Panc1 (cell line): ENCODE data around the gene TRIO. TPM values are rescaled to one million over a fixed set of nuclear protein-coding genes. Genes with fewer than 3 reads are reported as not detected.
A peak's percentile ranks its signal among the peaks of the same experiment; 100 is the strongest.

Experiments used
- ATAC-seq: fragments of 200-7000 bp; cut with Tn5 transposase; 2 replicates; pipeline ENCODE4 v1.9.1; 2020; ENCODE audit warnings: mild to moderate bottlenecking, moderate library complexity
- BruUV-seq: library from RNA; stranded (reverse); fragments of 400-500 nt; replicated peaks from 2 replicates; lab custom pipeline; 2021; lab: Mats Ljungman, UMichigan
- CTCF ChIA-PET: fragments of 300-600 bp; sonication (Branson Sonifier 250); formaldehyde crosslinking; loops from one replicate; lab custom pipeline; 2022; ENCODE audit warnings: antibody characterized with exemption; lab: Charles Lee
- POLR2A ChIA-PET: fragments of 300-600 bp; sonication (Branson Sonifier 250); formaldehyde crosslinking; loops from one replicate; lab custom pipeline; 2022; ENCODE audit warnings: antibody characterized with exemption; lab: Charles Lee
- DNase-seq: peaks from one replicate; pipeline ENCODE4 v3.0.0-alpha.2; 2010; ENCODE audit warnings: low read depth, low spot score
- H3K27ac ChIP-seq: 2 replicates; pipeline ENCODE4 v1.5.1; 2011; ENCODE audit warnings: mild to moderate bottlenecking, low read length, inconsistent platforms
- H3K27me3 ChIP-seq: fragments of 200-500 bp; sonication (Bioruptor generic); 2 replicates; pipeline ENCODE4 v1.6.0; 2014; ENCODE audit warnings: low read length, inconsistent platforms; ENCODE audit not compliant: control insufficient read depth, insufficient read depth
- H3K36me3 ChIP-seq: fragments of 200-500 bp; sonication (Bioruptor generic); 2 replicates; pipeline ENCODE4 v1.5.1; 2014; ENCODE audit warnings: inconsistent platforms, mild to moderate bottlenecking, low read length, moderate library complexity; ENCODE audit not compliant: control insufficient read depth, insufficient read depth
- H3K4me1 ChIP-seq: 2 replicates; pipeline ENCODE4 v1.5.1; 2011; ENCODE audit warnings: inconsistent platforms, mild to moderate bottlenecking, low read length, moderate library complexity; ENCODE audit not compliant: control insufficient read depth, insufficient read depth
- H3K4me3 ChIP-seq, 2 experiments: 2 replicates each; pipeline ENCODE4 v1.5.1; 2011 to 2012; ENCODE audit warnings: low read depth in 2 of 2, low read length in 2 of 2, mild to moderate bottlenecking in 2 of 2, inconsistent platforms in 1 of 2, moderate library complexity in 1 of 2
- H3K9me3 ChIP-seq: fragments of 200-500 bp; sonication (Bioruptor generic); 2 replicates; pipeline ENCODE4 v1.5.1; 2014; ENCODE audit warnings: low read depth, mild to moderate bottlenecking, inconsistent platforms, low read length, moderate library complexity; ENCODE audit not compliant: control insufficient read depth, insufficient read depth
- POLR2AphosphoS5 ChIP-seq: IDR thresholded peaks from 2 replicates; pipeline ENCODE4 v1.6.1; 2012; ENCODE audit warnings: mild to moderate bottlenecking, low read depth, low read length, moderate library complexity
- SIN3A ChIP-seq: IDR thresholded peaks from 2 replicates; pipeline ENCODE4 v1.6.1; 2012; ENCODE audit warnings: low read depth, mild to moderate bottlenecking, low read length, moderate library complexity, borderline replicate concordance; ENCODE audit not compliant: insufficient read depth
- TCF7L2 ChIP-seq: IDR thresholded peaks from 2 replicates; pipeline ENCODE4 v1.6.1; 2011; ENCODE audit warnings: mild to moderate bottlenecking, low read depth, low read length, inconsistent platforms
- in situ Hi-C: cut with HindIII; loops from 2 replicates; pipeline ENCODE4 v1.10.0; 2016; ENCODE audit warnings: low sequenced_read_pairs, low pct_unique_long_range_greater_than_20kb
- intact Hi-C: fragments of 100-400 bp; cut with micrococcal nuclease; formaldehyde crosslinking; loops from one replicate; pipeline ENCODE4 v1.10.0; 2022; ENCODE audit not compliant: unreplicated experiment
- total RNA-seq: library from RNA; stranded (reverse); gene quantifications from one replicate; pipeline ENCODE4 v1.2.1, GENCODE V29; 2021; ENCODE audit not compliant: unreplicated experiment
- TF ChIP-seq, protein P1 (sequence below): fragments of 450-650 bp; IDR thresholded peaks from 2 replicates; pipeline ENCODE4 v1.5.1; 2017; ENCODE audit warnings: mild to moderate bottlenecking
- TF ChIP-seq, protein P2 (sequence below), 2 experiments: IDR thresholded peaks; 2 replicates each; pipeline ENCODE4 v1.6.1; 2011 to 2012; ENCODE audit warnings: low read depth in 2 of 2, control low read depth in 1 of 2, low read length in 1 of 2, mild to moderate bottlenecking in 1 of 2, moderate library complexity in 1 of 2; ENCODE audit not compliant: insufficient read depth in 1 of 2

The TRIO gene
- total RNA-seq, 1 experiment from 2014 or later, result 349 TPM

DNA sequence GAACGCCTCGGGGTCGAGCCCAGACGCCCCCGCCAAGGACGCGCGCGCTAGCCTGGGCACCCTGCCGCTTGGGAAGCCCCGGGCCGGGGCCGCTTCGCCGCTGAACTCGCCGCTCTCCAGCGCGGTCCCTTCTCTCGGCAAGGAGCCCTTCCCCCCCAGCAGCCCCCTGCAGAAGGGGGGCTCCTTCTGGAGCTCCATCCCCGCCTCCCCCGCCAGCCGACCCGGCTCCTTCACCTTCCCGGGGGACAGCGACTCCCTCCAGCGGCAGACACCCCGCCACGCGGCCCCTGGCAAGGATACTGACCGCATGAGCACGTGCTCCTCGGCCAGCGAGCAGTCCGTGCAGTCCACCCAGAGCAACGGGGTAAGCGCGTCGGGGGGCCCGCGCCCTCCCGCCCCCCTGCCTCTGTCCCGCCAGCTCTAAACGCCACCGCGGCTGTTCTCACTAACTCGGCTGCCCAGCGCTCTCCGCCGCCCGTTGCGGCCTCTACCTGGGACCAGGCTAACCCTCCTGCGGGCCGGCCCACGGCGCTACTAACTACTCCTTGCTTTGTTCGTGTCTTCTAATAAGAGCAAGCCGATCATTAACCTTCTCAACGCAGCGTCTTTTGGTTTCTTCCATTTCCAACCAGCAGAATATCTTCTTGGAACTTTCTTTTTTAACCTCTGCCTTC, 344.9 kb downstream of the TRIO start:
- TF ChIP-seq TCF7L2, result no peak
- TF ChIP-seq, protein P1, sequence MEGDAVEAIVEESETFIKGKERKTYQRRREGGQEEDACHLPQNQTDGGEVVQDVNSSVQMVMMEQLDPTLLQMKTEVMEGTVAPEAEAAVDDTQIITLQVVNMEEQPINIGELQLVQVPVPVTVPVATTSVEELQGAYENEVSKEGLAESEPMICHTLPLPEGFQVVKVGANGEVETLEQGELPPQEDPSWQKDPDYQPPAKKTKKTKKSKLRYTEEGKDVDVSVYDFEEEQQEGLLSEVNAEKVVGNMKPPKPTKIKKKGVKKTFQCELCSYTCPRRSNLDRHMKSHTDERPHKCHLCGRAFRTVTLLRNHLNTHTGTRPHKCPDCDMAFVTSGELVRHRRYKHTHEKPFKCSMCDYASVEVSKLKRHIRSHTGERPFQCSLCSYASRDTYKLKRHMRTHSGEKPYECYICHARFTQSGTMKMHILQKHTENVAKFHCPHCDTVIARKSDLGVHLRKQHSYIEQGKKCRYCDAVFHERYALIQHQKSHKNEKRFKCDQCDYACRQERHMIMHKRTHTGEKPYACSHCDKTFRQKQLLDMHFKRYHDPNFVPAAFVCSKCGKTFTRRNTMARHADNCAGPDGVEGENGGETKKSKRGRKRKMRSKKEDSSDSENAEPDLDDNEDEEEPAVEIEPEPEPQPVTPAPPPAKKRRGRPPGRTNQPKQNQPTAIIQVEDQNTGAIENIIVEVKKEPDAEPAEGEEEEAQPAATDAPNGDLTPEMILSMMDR, result no peak
- no peak for TF ChIP-seq SIN3A
- TF ChIP-seq, protein P2, sequence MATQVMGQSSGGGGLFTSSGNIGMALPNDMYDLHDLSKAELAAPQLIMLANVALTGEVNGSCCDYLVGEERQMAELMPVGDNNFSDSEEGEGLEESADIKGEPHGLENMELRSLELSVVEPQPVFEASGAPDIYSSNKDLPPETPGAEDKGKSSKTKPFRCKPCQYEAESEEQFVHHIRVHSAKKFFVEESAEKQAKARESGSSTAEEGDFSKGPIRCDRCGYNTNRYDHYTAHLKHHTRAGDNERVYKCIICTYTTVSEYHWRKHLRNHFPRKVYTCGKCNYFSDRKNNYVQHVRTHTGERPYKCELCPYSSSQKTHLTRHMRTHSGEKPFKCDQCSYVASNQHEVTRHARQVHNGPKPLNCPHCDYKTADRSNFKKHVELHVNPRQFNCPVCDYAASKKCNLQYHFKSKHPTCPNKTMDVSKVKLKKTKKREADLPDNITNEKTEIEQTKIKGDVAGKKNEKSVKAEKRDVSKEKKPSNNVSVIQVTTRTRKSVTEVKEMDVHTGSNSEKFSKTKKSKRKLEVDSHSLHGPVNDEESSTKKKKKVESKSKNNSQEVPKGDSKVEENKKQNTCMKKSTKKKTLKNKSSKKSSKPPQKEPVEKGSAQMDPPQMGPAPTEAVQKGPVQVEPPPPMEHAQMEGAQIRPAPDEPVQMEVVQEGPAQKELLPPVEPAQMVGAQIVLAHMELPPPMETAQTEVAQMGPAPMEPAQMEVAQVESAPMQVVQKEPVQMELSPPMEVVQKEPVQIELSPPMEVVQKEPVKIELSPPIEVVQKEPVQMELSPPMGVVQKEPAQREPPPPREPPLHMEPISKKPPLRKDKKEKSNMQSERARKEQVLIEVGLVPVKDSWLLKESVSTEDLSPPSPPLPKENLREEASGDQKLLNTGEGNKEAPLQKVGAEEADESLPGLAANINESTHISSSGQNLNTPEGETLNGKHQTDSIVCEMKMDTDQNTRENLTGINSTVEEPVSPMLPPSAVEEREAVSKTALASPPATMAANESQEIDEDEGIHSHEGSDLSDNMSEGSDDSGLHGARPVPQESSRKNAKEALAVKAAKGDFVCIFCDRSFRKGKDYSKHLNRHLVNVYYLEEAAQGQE (IDR thresholded peaks at IDR 0.05; ENCODE audit: insufficient read depth in 1 of 2, low read depth in 2 of 2, low read length in 1 of 2), result no peak
- TF ChIP-seq POLR2AphosphoS5, result no peak
- no peak overlapping the region for H3K27ac ChIP-seq
- CTCF ChIA-PET, result no interaction called here
- H3K27me3 ChIP-seq, result no peaks in the 10 kb centered on the region
- H3K9me3 ChIP-seq, result no peaks in the 10 kb centered on the region
- no TSS peak for BruUV-seq
- intact Hi-C loops, result no loop called here
- peaks cover 60% of the 10 kb centered on the region for H3K36me3 ChIP-seq
- DNase-seq, result no peak
- no peak overlapping the region for H3K4me3 ChIP-seq
- in situ Hi-C loops, result no loop called here
- POLR2A ChIA-PET, result no interaction called here
- no peak for ATAC-seq
- H3K4me1 ChIP-seq, result no peaks in the 10 kb centered on the region

DNA sequence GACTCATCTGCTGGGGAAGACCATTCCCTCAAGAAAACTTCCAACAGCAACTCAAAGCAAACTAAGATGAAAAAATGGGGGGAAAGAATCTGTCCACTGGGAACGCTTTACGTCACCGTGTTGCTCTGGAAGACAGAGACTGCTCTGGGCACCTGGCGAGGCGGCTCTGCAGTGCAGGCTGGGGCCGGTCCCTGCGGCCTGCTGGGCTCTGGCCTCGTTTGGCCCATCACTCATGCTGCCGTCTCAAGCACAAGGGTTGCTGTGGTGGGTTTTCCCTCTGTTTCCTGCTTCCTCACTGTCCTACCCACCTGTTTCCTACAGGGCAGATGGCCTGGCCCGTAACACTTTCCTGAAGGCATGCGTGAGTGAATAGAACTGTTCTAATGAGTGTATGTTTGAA, 345.6 kb downstream of the TRIO start:
- DNase-seq (no peak), ATAC-seq (no peak)
- in situ Hi-C loops, result no loop called here
- TSS peak; percentile 41 for BruUV-seq
- no peaks in the 10 kb centered on the region for H3K4me1 ChIP-seq
- TF ChIP-seq TCF7L2, result no peak
- no peak for TF ChIP-seq POLR2AphosphoS5
- TF ChIP-seq, protein P2 (IDR thresholded peaks at IDR 0.05; ENCODE audit: insufficient read depth in 1 of 2, low read depth in 2 of 2, low read length in 1 of 2), result no peak
- no peak for TF ChIP-seq SIN3A
- TF ChIP-seq, protein P1, result no peak
- POLR2A ChIA-PET, result no interaction called here
- H3K27me3 ChIP-seq, result no peaks in the 10 kb centered on the region
- no peaks in the 10 kb centered on the region for H3K9me3 ChIP-seq
- peaks cover 63% of the 10 kb centered on the region for H3K36me3 ChIP-seq
- CTCF ChIA-PET, result no interaction called here
- intact Hi-C loops, result no loop called here
- H3K4me3 ChIP-seq, result no peak overlapping the region
- no peak overlapping the region for H3K27ac ChIP-seq
